Neural progenitor cell (in vitro differentiated cells): ENCODE results near the gene KRT39. TPM values are rescaled to one million over a fixed set of nuclear protein-coding genes. Genes with fewer than 3 reads are reported as not detected.
"Not testable (repeated sequence)": the region's sequence is repeated elsewhere in the genome, so short reads cannot be mapped to it uniquely, and the experiment has no call there.

ENCODE experiments used
- DNase-seq: peaks from one replicate; pipeline ENCODE4 v3.0.0-alpha.2; 2016; ENCODE audit warnings: low spot score
- H2AFZ ChIP-seq: fragments of 200-600 bp; sonication (generic); replicated peaks from 2 replicates; pipeline ENCODE4 v1.6.1; 2016; ENCODE audit warnings: antibody characterized with exemption
- H3F3A ChIP-seq: fragments of 200-600 bp; sonication (generic); 2 replicates; pipeline ENCODE4 v1.6.1; 2016; ENCODE audit warnings: antibody characterized with exemption, low read depth
- H3K27ac ChIP-seq: fragments of 200-600 bp; sonication (generic); 2 replicates; pipeline ENCODE4 v1.5.1; 2016; ENCODE audit warnings: mild to moderate bottlenecking
- H3K27me3 ChIP-seq: fragments of 200-600 bp; sonication (generic); 2 replicates; pipeline ENCODE4 v1.6.1; 2016; ENCODE audit warnings: mild to moderate bottlenecking, moderate library complexity
- H3K36me3 ChIP-seq: fragments of 200-600 bp; sonication (generic); 2 replicates; pipeline ENCODE4 v1.5.1; 2016
- H3K4me1 ChIP-seq: fragments of 200-600 bp; sonication (generic); 2 replicates; pipeline ENCODE4 v1.6.1; 2016; ENCODE audit warnings: mixed run types
- H3K4me2 ChIP-seq: fragments of 200-600 bp; sonication (generic); 2 replicates; pipeline ENCODE4 v1.6.1; 2016
- H3K4me3 ChIP-seq: fragments of 200-600 bp; sonication (generic); 2 replicates; pipeline ENCODE4 v1.5.1; 2016
- H3K79me2 ChIP-seq: fragments of 200-600 bp; sonication (generic); 2 replicates; pipeline ENCODE4 v1.6.1; 2016; ENCODE audit warnings: low read depth
- H3K9ac ChIP-seq: fragments of 200-600 bp; sonication (generic); 2 replicates; pipeline ENCODE4 v1.6.1; 2016
- H3K9me3 ChIP-seq: fragments of 200-600 bp; sonication (generic); 2 replicates; pipeline ENCODE4 v1.5.1; 2016; ENCODE audit warnings: low read depth
- H4K20me1 ChIP-seq: fragments of 200-600 bp; sonication (generic); 2 replicates; pipeline ENCODE4 v1.6.1; 2016; ENCODE audit warnings: low read depth
- H3K27ac Mint-ChIP-seq: 3 replicates; pipeline ENCODE4 v1.8.0; 2021; ENCODE audit warnings: mixed read lengths
- H3K27me3 Mint-ChIP-seq: 2 replicates; pipeline ENCODE4 v1.8.0; 2022; ENCODE audit warnings: low read depth, mild to moderate bottlenecking, inconsistent platforms, moderate library complexity, mixed read lengths; ENCODE audit not compliant: insufficient read depth
- H3K36me3 Mint-ChIP-seq: 3 replicates; pipeline ENCODE4 v1.8.0; 2021; ENCODE audit warnings: mixed read lengths
- H3K4me1 Mint-ChIP-seq: 3 replicates; pipeline ENCODE4 v1.8.0; 2021; ENCODE audit warnings: mixed read lengths
- H3K4me3 Mint-ChIP-seq: 3 replicates; pipeline ENCODE4 v1.8.0; 2021; ENCODE audit warnings: mild to moderate bottlenecking, moderate library complexity, mixed read lengths
- H3K9me3 Mint-ChIP-seq: 3 replicates; pipeline ENCODE4 v1.8.0; 2020; ENCODE audit warnings: mixed read lengths
- CTCF ChIP-seq: fragments of 200-600 bp; sonication (generic); IDR thresholded peaks from 2 replicates; pipeline ENCODE4 v1.5.1; 2017; ENCODE audit warnings: antibody characterized with exemption, mild to moderate bottlenecking
- EZH2 ChIP-seq: fragments of 200-600 bp; sonication (generic); IDR thresholded peaks from 2 replicates; pipeline ENCODE4 v1.6.1; 2017; ENCODE audit warnings: antibody characterized with exemption, mild to moderate bottlenecking, moderate library complexity
- EZH2phosphoT487 ChIP-seq: fragments of 200-600 bp; sonication (generic); IDR thresholded peaks from 2 replicates; pipeline ENCODE4 v1.6.1; 2017; ENCODE audit warnings: antibody characterized with exemption
- total RNA-seq: library from RNA; depleted of rRNA; stranded (reverse); fragments of >200 nt; gene quantifications from 2 replicates; pipeline ENCODE4 v1.2.3, GENCODE V29; 2015; ENCODE audit warnings: low replicate concordance

Gene KRT39
- total RNA-seq, 1 donor from 2014 or later = not detected

- no peak overlapping the region for H3K4me3 ChIP-seq
- no peaks in the 10 kb centered on the region for H3K9me3 Mint-ChIP-seq
- H3K4me2 ChIP-seq = no peak overlapping the region
- H4K20me1 ChIP-seq = no peaks in the 10 kb centered on the region
- H3K79me2 ChIP-seq = no peaks in the 10 kb centered on the region
- no peaks in the 10 kb centered on the region for H3K27me3 ChIP-seq
- H3K4me3 Mint-ChIP-seq = no peak overlapping the region
- no peaks in the 10 kb centered on the region for H3K9me3 ChIP-seq
- H3F3A ChIP-seq = peaks cover 2% of the 10 kb centered on the region
- H3K36me3 ChIP-seq = no peaks in the 10 kb centered on the region
- H3K4me1 ChIP-seq = peaks cover 17% of the 10 kb centered on the region
- DNase-seq = no peak
- TF ChIP-seq CTCF = no peak
- no peak for TF ChIP-seq EZH2
- TF ChIP-seq EZH2phosphoT487 = no peak
- H3K27ac ChIP-seq = no peak overlapping the region
- peaks cover 12% of the 10 kb centered on the region for H3K4me1 Mint-ChIP-seq
- H3K36me3 Mint-ChIP-seq = no peaks in the 10 kb centered on the region
- no peak overlapping the region for H2AFZ ChIP-seq
- no peak overlapping the region for H3K9ac ChIP-seq
- no peak overlapping the region for H3K27ac Mint-ChIP-seq
- H3K27me3 Mint-ChIP-seq = peaks cover 2% of the 10 kb centered on the region
Observed at GRCh38 chr17:40926341-40926740, 40.4 kb downstream of the KRT39 start.

GRCh38 chr17:40922239-40922638, 44.5 kb downstream of the KRT39 start:
- no peak overlapping the region for H3K27ac ChIP-seq

GRCh38 chr17:40921026-40921425, 45.7 kb downstream of the KRT39 start:
- Histone ChIP-seq H3K36me3 (no peaks in the 10 kb centered on the region), H3K9ac (no peak overlapping the region), H3K27me3 (no peaks in the 10 kb centered on the region), H2AFZ (no peak overlapping the region), H3K27ac (no peak overlapping the region), H3K79me2 (no peaks in the 10 kb centered on the region), H3K9me3 (no peaks in the 10 kb centered on the region), H3K4me3 (no peak overlapping the region), H3K4me2 (no peak overlapping the region), H3F3A (no peaks in the 10 kb centered on the region), H4K20me1 (no peaks in the 10 kb centered on the region), H3K4me1 (peaks cover 2% of the 10 kb centered on the region)
- no peak for DNase-seq
- Mint-ChIP-seq H3K4me3 (no peak overlapping the region), H3K36me3 (no peaks in the 10 kb centered on the region), H3K9me3 (no peaks in the 10 kb centered on the region), H3K27me3 (peaks cover 4% of the 10 kb centered on the region), H3K4me1 (peaks cover 10% of the 10 kb centered on the region), H3K27ac (no peak overlapping the region)
- no peak for TF ChIP-seq EZH2
- TF ChIP-seq EZH2phosphoT487 = no peak
- TF ChIP-seq CTCF = no peak

More at GRCh38 chr17:40922239-40922638, 44.5 kb downstream of the KRT39 start:
- Mint-ChIP-seq H3K4me3 (no peak overlapping the region), H3K27ac (peak overlapping the region; percentile 14), H3K36me3 (no peaks in the 10 kb centered on the region), H3K4me1 (peaks cover 12% of the 10 kb centered on the region), H3K27me3 (peaks cover 4% of the 10 kb centered on the region), H3K9me3 (no peaks in the 10 kb centered on the region)
- H3K36me3 ChIP-seq = no peaks in the 10 kb centered on the region
- no peaks in the 10 kb centered on the region for H3K9me3 ChIP-seq
- H2AFZ ChIP-seq = no peak overlapping the region
- H3K4me3 ChIP-seq = no peak overlapping the region
- H4K20me1 ChIP-seq = no peaks in the 10 kb centered on the region
- no peak overlapping the region for H3K4me2 ChIP-seq
- TF ChIP-seq EZH2phosphoT487 = no peak
- no peak for TF ChIP-seq CTCF
- no peak for TF ChIP-seq EZH2
- H3F3A ChIP-seq = no peaks in the 10 kb centered on the region
- H3K4me1 ChIP-seq = peaks cover 6% of the 10 kb centered on the region
- DNase-seq = no peak
- no peak overlapping the region for H3K9ac ChIP-seq
- H3K27me3 ChIP-seq = no peaks in the 10 kb centered on the region
- H3K79me2 ChIP-seq = no peaks in the 10 kb centered on the region

- not testable (repeated sequence) for H2AFZ ChIP-seq, DNase-seq, H3K27me3 ChIP-seq, H3K4me3 ChIP-seq, H3K4me3 Mint-ChIP-seq, H3F3A ChIP-seq, H3K27ac Mint-ChIP-seq, H3K79me2 ChIP-seq, H3K9ac ChIP-seq, H3K4me2 ChIP-seq, H3K4me1 Mint-ChIP-seq, H4K20me1 ChIP-seq, H3K36me3 Mint-ChIP-seq, H3K36me3 ChIP-seq, H3K9me3 Mint-ChIP-seq, H3K9me3 ChIP-seq, H3K27ac ChIP-seq, H3K4me1 ChIP-seq, H3K27me3 Mint-ChIP-seq
Observed at GRCh38 chr17:40917116-40917515, 49.6 kb downstream of the KRT39 start.
